ENCODE results near the gene C1QL3. TPM values are rescaled to one million over a fixed set of nuclear protein-coding genes. Genes with fewer than 3 reads are reported as not detected.

C1QL3 gene
- total and polyA plus RNA-seq, 2 experiments from 2014 or later = 0.34 to 2.3 TPM

DNA sequence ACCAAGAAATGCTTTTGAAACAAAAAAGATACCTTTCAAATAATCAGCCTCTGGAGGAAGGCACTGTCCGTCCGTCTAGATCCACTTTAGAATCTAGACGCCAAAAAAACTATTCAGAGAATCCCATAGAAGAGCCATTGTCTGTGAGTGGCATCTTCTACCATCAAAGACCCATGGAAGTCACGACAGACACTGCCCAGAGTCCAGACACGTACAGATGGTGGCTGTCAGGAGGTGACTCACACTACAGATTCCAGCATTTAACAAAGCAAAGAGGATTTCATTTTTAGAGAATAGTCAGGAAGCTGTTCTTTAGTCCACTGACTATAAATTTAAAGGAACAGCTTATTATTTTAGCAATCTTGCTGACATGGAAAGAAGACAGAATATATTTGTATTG lies 11.7 kb downstream of the C1QL3 start:
- no peak overlapping the region for H3K4me3 ChIP-seq
- peaks cover 5% of the 10 kb centered on the region for H3K27me3 Mint-ChIP-seq (ENCODE audit: insufficient read depth, low read depth, poor library complexity)
- no peaks in the 10 kb centered on the region for H3K27me3 ChIP-seq (ENCODE audit: insufficient read depth)
- H3K4me2 ChIP-seq = no peak overlapping the region
- H3F3A ChIP-seq (replicated peaks; ENCODE audit: low read depth) = no peaks in the 10 kb centered on the region
- H2AFZ ChIP-seq = no peak overlapping the region
- no peaks in the 10 kb centered on the region for H3K36me3 ChIP-seq (ENCODE audit: insufficient read depth)
- no peaks in the 10 kb centered on the region for H3K4me1 ChIP-seq (ENCODE audit: insufficient read depth)
- DNase-seq (ENCODE audit: low spot score) = no peak
- no peaks in the 10 kb centered on the region for H3K9me3 Mint-ChIP-seq
- H3K4me3 Mint-ChIP-seq = no peak overlapping the region
- H3K27ac Mint-ChIP-seq = no peak overlapping the region
- H3K9me2 ChIP-seq (ENCODE audit: insufficient read depth) = no peaks in the 10 kb centered on the region
- H4K20me1 ChIP-seq (replicated peaks; ENCODE audit: insufficient read depth) = no peaks in the 10 kb centered on the region
- TF ChIP-seq ZNF114 (CRISPR knock-in tag; IDR thresholded peaks at IDR 0.05) (no peak), EZH2 (IDR thresholded peaks at IDR 0.05; ENCODE audit: low read depth, unreplicated experiment) (no peak), EZH2phosphoT487 (IDR thresholded peaks at IDR 0.05; ENCODE audit: unreplicated experiment) (no peak), NANOG (IDR thresholded peaks at IDR 0.05; ENCODE audit: borderline replicate concordance) (no peak)
- TF ChIP-seq, protein P1, sequence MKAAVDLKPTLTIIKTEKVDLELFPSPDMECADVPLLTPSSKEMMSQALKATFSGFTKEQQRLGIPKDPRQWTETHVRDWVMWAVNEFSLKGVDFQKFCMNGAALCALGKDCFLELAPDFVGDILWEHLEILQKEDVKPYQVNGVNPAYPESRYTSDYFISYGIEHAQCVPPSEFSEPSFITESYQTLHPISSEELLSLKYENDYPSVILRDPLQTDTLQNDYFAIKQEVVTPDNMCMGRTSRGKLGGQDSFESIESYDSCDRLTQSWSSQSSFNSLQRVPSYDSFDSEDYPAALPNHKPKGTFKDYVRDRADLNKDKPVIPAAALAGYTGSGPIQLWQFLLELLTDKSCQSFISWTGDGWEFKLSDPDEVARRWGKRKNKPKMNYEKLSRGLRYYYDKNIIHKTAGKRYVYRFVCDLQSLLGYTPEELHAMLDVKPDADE (IDR thresholded peaks at IDR 0.05) = no peak
- TF ChIP-seq, protein P2, sequence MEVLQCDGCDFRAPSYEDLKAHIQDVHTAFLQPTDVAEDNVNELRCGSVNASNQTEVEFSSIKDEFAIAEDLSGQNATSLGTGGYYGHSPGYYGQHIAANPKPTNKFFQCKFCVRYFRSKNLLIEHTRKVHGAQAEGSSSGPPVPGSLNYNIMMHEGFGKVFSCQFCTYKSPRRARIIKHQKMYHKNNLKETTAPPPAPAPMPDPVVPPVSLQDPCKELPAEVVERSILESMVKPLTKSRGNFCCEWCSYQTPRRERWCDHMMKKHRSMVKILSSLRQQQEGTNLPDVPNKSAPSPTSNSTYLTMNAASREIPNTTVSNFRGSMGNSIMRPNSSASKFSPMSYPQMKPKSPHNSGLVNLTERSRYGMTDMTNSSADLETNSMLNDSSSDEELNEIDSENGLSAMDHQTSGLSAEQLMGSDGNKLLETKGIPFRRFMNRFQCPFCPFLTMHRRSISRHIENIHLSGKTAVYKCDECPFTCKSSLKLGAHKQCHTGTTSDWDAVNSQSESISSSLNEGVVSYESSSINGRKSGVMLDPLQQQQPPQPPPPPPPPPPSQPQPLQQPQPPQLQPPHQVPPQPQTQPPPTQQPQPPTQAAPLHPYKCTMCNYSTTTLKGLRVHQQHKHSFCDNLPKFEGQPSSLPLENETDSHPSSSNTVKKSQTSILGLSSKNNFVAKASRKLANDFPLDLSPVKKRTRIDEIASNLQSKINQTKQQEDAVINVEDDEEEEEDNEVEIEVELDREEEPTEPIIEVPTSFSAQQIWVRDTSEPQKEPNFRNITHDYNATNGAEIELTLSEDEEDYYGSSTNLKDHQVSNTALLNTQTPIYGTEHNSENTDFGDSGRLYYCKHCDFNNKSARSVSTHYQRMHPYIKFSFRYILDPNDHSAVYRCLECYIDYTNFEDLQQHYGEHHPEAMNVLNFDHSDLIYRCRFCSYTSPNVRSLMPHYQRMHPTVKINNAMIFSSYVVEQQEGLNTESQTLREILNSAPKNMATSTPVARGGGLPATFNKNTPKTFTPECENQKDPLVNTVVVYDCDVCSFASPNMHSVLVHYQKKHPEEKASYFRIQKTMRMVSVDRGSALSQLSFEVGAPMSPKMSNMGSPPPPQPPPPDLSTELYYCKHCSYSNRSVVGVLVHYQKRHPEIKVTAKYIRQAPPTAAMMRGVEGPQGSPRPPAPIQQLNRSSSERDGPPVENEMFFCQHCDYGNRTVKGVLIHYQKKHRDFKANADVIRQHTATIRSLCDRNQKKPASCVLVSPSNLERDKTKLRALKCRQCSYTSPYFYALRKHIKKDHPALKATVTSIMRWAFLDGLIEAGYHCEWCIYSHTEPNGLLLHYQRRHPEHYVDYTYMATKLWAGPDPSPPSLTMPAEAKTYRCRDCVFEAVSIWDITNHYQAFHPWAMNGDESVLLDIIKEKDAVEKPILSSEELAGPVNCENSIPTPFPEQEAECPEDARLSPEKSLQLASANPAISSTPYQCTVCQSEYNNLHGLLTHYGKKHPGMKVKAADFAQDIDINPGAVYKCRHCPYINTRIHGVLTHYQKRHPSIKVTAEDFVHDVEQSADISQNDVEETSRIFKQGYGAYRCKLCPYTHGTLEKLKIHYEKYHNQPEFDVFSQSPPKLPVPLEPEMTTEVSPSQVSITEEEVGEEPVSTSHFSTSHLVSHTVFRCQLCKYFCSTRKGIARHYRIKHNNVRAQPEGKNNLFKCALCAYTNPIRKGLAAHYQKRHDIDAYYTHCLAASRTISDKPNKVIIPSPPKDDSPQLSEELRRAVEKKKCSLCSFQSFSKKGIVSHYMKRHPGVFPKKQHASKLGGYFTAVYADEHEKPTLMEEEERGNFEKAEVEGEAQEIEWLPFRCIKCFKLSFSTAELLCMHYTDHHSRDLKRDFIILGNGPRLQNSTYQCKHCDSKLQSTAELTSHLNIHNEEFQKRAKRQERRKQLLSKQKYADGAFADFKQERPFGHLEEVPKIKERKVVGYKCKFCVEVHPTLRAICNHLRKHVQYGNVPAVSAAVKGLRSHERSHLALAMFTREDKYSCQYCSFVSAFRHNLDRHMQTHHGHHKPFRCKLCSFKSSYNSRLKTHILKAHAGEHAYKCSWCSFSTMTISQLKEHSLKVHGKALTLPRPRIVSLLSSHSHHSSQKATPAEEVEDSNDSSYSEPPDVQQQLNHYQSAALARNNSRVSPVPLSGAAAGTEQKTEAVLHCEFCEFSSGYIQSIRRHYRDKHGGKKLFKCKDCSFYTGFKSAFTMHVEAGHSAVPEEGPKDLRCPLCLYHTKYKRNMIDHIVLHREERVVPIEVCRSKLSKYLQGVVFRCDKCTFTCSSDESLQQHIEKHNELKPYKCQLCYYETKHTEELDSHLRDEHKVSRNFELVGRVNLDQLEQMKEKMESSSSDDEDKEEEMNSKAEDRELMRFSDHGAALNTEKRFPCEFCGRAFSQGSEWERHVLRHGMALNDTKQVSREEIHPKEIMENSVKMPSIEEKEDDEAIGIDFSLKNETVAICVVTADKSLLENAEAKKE (CRISPR knock-in tag; IDR thresholded peaks at IDR 0.05) = no peak
- TF ChIP-seq, protein P3, sequence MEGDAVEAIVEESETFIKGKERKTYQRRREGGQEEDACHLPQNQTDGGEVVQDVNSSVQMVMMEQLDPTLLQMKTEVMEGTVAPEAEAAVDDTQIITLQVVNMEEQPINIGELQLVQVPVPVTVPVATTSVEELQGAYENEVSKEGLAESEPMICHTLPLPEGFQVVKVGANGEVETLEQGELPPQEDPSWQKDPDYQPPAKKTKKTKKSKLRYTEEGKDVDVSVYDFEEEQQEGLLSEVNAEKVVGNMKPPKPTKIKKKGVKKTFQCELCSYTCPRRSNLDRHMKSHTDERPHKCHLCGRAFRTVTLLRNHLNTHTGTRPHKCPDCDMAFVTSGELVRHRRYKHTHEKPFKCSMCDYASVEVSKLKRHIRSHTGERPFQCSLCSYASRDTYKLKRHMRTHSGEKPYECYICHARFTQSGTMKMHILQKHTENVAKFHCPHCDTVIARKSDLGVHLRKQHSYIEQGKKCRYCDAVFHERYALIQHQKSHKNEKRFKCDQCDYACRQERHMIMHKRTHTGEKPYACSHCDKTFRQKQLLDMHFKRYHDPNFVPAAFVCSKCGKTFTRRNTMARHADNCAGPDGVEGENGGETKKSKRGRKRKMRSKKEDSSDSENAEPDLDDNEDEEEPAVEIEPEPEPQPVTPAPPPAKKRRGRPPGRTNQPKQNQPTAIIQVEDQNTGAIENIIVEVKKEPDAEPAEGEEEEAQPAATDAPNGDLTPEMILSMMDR (conservative IDR thresholded peaks at IDR 0.05; ENCODE audit: low read depth in 2 of 2) = no peak
- no peaks in the 10 kb centered on the region for H3K4me1 Mint-ChIP-seq
- no peaks in the 10 kb centered on the region for H3K36me3 Mint-ChIP-seq (ENCODE audit: low read depth)
- no peaks in the 10 kb centered on the region for H3K79me2 ChIP-seq (replicated peaks; ENCODE audit: insufficient read depth)
- no peak for ATAC-seq
- no peak overlapping the region for H3K27ac ChIP-seq (ENCODE audit: low read depth)
